ENCODE results near the gene L1CAM.

The L1CAM gene

GRCh38 chrX:153871451-153871850, 14.5 kb downstream of the L1CAM start:
- Mint-ChIP-seq H3K36me3 (ENCODE audit: low read depth) (no peaks in the 10 kb centered on the region), H3K4me1 (ENCODE audit: low read depth) (no peaks in the 10 kb centered on the region), H3K9me3 (no peaks in the 10 kb centered on the region), H3K4me3 (no peak overlapping the region), H3K27ac (no peak overlapping the region), H3K27me3 (ENCODE audit: low read depth) (peaks cover 7% of the 10 kb centered on the region)
- DNase-seq (ENCODE audit: low spot score), result no peak

GRCh38 chrX:153870791-153871360, 15.1 kb downstream of the L1CAM start:
- Mint-ChIP-seq H3K36me3 (ENCODE audit: low read depth) (no peaks in the 10 kb centered on the region), H3K4me3 (no peak overlapping the region), H3K27ac (no peak overlapping the region), H3K9me3 (no peaks in the 10 kb centered on the region), H3K27me3 (ENCODE audit: low read depth) (peaks cover 3% of the 10 kb centered on the region), H3K4me1 (ENCODE audit: low read depth) (no peaks in the 10 kb centered on the region)
- DNase-seq (ENCODE audit: low spot score), result no peak

GRCh38 chrX:153870288-153870690, 15.7 kb downstream of the L1CAM start:
- H3K9me3 Mint-ChIP-seq, result no peaks in the 10 kb centered on the region
- H3K36me3 Mint-ChIP-seq (ENCODE audit: low read depth), result no peaks in the 10 kb centered on the region
- H3K4me3 Mint-ChIP-seq, result no peak overlapping the region
- H3K4me1 Mint-ChIP-seq (ENCODE audit: low read depth), result no peaks in the 10 kb centered on the region
- H3K27ac Mint-ChIP-seq, result no peak overlapping the region
- DNase-seq (ENCODE audit: low spot score), result no peak
- peaks cover 3% of the 10 kb centered on the region for H3K27me3 Mint-ChIP-seq (ENCODE audit: low read depth)

GRCh38 chrX:153869473-153870287, 16.3 kb downstream of the L1CAM start:
- no peak for DNase-seq (ENCODE audit: low spot score)
- Mint-ChIP-seq H3K9me3 (no peaks in the 10 kb centered on the region), H3K4me3 (no peak overlapping the region), H3K4me1 (ENCODE audit: low read depth) (no peaks in the 10 kb centered on the region), H3K27me3 (ENCODE audit: low read depth) (peaks cover 2% of the 10 kb centered on the region), H3K36me3 (ENCODE audit: low read depth) (no peaks in the 10 kb centered on the region), H3K27ac (no peak overlapping the region)

GRCh38 chrX:153868576-153869472, 17.1 kb downstream of the L1CAM start:
- no peak overlapping the region for H3K4me3 Mint-ChIP-seq
- no peaks in the 10 kb centered on the region for H3K27me3 Mint-ChIP-seq (ENCODE audit: low read depth)
- no peak for DNase-seq (ENCODE audit: low spot score)
- H3K27ac Mint-ChIP-seq, result no peak overlapping the region
- H3K9me3 Mint-ChIP-seq, result no peaks in the 10 kb centered on the region
- H3K36me3 Mint-ChIP-seq (ENCODE audit: low read depth), result no peaks in the 10 kb centered on the region
- H3K4me1 Mint-ChIP-seq (ENCODE audit: low read depth), result no peaks in the 10 kb centered on the region

GRCh38 chrX:153867671-153868070, 18.3 kb downstream of the L1CAM start:
- Mint-ChIP-seq H3K27me3 (ENCODE audit: low read depth) (no peaks in the 10 kb centered on the region), H3K4me1 (ENCODE audit: low read depth) (no peaks in the 10 kb centered on the region), H3K9me3 (no peaks in the 10 kb centered on the region), H3K36me3 (ENCODE audit: low read depth) (no peaks in the 10 kb centered on the region), H3K4me3 (no peak overlapping the region), H3K27ac (no peak overlapping the region)
- no peak for DNase-seq (ENCODE audit: low spot score)

- no peak overlapping the region for H3K4me3 Mint-ChIP-seq
- H3K9me3 Mint-ChIP-seq, result no peaks in the 10 kb centered on the region
- no peak for DNase-seq (ENCODE audit: low spot score)
- no peaks in the 10 kb centered on the region for H3K4me1 Mint-ChIP-seq (ENCODE audit: low read depth)
- no peaks in the 10 kb centered on the region for H3K27me3 Mint-ChIP-seq (ENCODE audit: low read depth)
- H3K36me3 Mint-ChIP-seq (ENCODE audit: low read depth), result no peaks in the 10 kb centered on the region
- no peak overlapping the region for H3K27ac Mint-ChIP-seq
Measured at GRCh38 chrX:153867139-153867538, 18.8 kb downstream of the L1CAM start.

- no peaks in the 10 kb centered on the region for H3K27me3 Mint-ChIP-seq (ENCODE audit: low read depth)
- H3K36me3 Mint-ChIP-seq (ENCODE audit: low read depth), result no peaks in the 10 kb centered on the region
- H3K4me3 Mint-ChIP-seq, result no peak overlapping the region
- no peak overlapping the region for H3K27ac Mint-ChIP-seq
- no peaks in the 10 kb centered on the region for H3K4me1 Mint-ChIP-seq (ENCODE audit: low read depth)
- no peaks in the 10 kb centered on the region for H3K9me3 Mint-ChIP-seq
- DNase-seq (ENCODE audit: low spot score), result no peak
Measured at GRCh38 chrX:153866302-153867019, 19.5 kb downstream of the L1CAM start.

GRCh38 chrX:153865685-153866084, 20.3 kb downstream of the L1CAM start:
- Mint-ChIP-seq H3K9me3 (no peaks in the 10 kb centered on the region), H3K36me3 (ENCODE audit: low read depth) (no peaks in the 10 kb centered on the region), H3K4me1 (ENCODE audit: low read depth) (no peaks in the 10 kb centered on the region), H3K4me3 (no peak overlapping the region), H3K27me3 (ENCODE audit: low read depth) (no peaks in the 10 kb centered on the region), H3K27ac (no peak overlapping the region)
- no peak for DNase-seq (ENCODE audit: low spot score)

- Mint-ChIP-seq H3K27me3 (ENCODE audit: low read depth) (no peaks in the 10 kb centered on the region), H3K9me3 (no peaks in the 10 kb centered on the region), H3K36me3 (ENCODE audit: low read depth) (no peaks in the 10 kb centered on the region), H3K4me1 (ENCODE audit: low read depth) (no peaks in the 10 kb centered on the region), H3K27ac (no peak overlapping the region), H3K4me3 (no peak overlapping the region)
- DNase-seq (ENCODE audit: low spot score), result no peak
Measured at GRCh38 chrX:153865321-153865580, 20.7 kb downstream of the L1CAM start.

- DNase-seq (ENCODE audit: low spot score), result no peak
Measured at GRCh38 chrX:153864561-153865320, 21.2 kb downstream of the L1CAM start.

GRCh38 chrX:153864101-153864500, 21.9 kb downstream of the L1CAM start:
- Mint-ChIP-seq H3K9me3 (no peaks in the 10 kb centered on the region), H3K36me3 (ENCODE audit: low read depth) (no peaks in the 10 kb centered on the region), H3K27ac (no peak overlapping the region), H3K4me1 (ENCODE audit: low read depth) (no peaks in the 10 kb centered on the region), H3K27me3 (ENCODE audit: low read depth) (no peaks in the 10 kb centered on the region), H3K4me3 (no peak overlapping the region)
- no peak for DNase-seq (ENCODE audit: low spot score)

More at GRCh38 chrX:153864561-153865320, 21.2 kb downstream of the L1CAM start:
- Mint-ChIP-seq H3K27me3 (ENCODE audit: low read depth) (no peaks in the 10 kb centered on the region), H3K27ac (no peak overlapping the region), H3K9me3 (no peaks in the 10 kb centered on the region), H3K4me1 (ENCODE audit: low read depth) (no peaks in the 10 kb centered on the region), H3K4me3 (no peak overlapping the region), H3K36me3 (ENCODE audit: low read depth) (no peaks in the 10 kb centered on the region)

GRCh38 chrX:153863251-153863991, 22.6 kb downstream of the L1CAM start:
- no peak for DNase-seq (ENCODE audit: low spot score)
- Mint-ChIP-seq H3K4me3 (no peak overlapping the region), H3K4me1 (ENCODE audit: low read depth) (no peaks in the 10 kb centered on the region), H3K9me3 (no peaks in the 10 kb centered on the region), H3K27ac (no peak overlapping the region), H3K27me3 (ENCODE audit: low read depth) (no peaks in the 10 kb centered on the region), H3K36me3 (ENCODE audit: low read depth) (no peaks in the 10 kb centered on the region)

Measured in T-helper 2 cell treated with Interferon-gamma antibody and Interleukin-4, amounts not matched to agents 5 μg/mL and 100 μg/mL, for 36 hours (primary cell).